ENCODE data around the gene PWP1. TPM values are rescaled to one million over a fixed set of nuclear protein-coding genes. Genes with fewer than 3 reads are reported as not detected.

Gene PWP1
- total and polyA plus RNA-seq, 2 of the 4 experiments (the other 2 are of a cell fraction), result 143 to 179 TPM

DNA sequence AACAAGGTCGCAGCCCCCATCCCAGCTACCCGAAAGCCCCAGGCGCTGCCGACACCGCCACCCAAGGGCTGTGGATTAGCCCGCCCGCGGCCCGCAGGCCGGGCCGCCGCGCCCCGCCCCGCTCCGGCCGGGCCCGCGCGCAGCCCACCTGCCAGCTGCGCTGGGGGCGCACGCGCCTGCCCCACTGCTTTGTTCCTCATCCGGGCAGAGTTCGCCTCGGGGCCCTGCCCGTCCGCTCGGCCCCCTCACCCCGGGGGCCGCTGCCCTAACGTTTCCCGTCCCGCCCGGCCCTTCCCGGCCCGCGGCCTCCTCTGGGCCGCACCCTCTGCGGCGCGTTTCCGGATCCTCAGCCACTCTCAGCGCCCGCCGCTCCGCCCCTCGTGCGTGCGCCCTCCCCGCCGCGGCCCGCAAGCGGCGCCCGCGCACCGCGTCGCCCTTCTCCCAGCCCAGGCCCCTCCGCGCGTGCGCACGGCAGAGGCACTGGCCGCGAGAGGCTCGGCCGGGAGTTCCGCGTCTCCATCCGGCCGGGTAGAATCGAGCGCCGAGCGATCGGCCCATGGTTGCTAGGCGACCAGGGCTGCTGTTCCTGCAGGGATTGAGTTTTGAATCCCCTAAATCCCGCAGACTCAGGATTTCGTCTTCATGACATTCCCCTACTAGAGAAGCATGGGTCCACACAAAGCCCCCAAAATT lies 75.4 kb downstream of the PWP1 start, which contains the start of gene PRDM4 (continued):
- TF ChIP-seq RAD21 (IDR thresholded peaks at IDR 0.05; ENCODE audit: low read length) (peak; percentile 57), CHD1 (IDR thresholded peaks at IDR 0.05; ENCODE audit: low read depth, low read length) (no peak)

DNA sequence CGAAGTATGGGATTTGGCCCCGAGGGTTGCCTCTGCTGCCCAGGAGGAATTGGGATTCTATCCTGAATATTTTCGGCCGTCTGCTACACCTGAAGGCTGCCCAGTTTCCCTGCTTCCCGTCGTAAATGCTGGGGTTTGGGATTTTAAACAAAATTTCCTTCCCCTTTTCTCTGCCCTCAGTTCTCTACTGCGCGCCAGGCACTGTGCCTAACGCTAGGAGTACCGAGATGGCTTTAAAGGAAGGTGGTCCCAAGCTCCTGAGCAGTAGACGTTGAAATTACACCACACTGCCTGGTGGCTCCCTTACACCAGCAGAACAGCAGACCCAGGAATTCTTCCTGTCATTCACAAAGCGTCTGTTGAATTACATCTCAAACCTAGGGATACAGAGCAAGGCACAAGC lies 75.9 kb downstream of the PWP1 start:
- DNase-seq, result no peak
- CTCF ChIA-PET, result no interaction called here
- Histone ChIP-seq H3K4ac (ENCODE audit: low read depth, low read length) (no peak overlapping the region), H2BK120ac (ENCODE audit: low read depth, low read length) (no peak overlapping the region), H4K8ac (ENCODE audit: low read depth in 2 of 2, low read length in 2 of 2) (peak overlapping the region; percentile 75 to 87), H3K4me1 (ENCODE audit: control insufficient read depth, insufficient read depth, low read length) (peaks cover 3% of the 10 kb centered on the region), H3K27me3 (ENCODE audit: control insufficient read depth, insufficient read depth, low read length) (peaks cover 4% of the 10 kb centered on the region; the same call in 1 of the 2 replicates), H2AK5ac (ENCODE audit: low read depth, low read length) (no peak overlapping the region), H3K9me3 (ENCODE audit: control insufficient read depth, insufficient read depth, low read length) (no peaks in the 10 kb centered on the region), H3K9me1 (ENCODE audit: insufficient read depth, low read length) (peaks cover 8% of the 10 kb centered on the region; the same call in 1 of the 2 replicates), H2BK5ac (ENCODE audit: low read depth, low read length, poor library complexity, severe bottlenecking) (no peak overlapping the region), H3K4me3 (ENCODE audit: insufficient read depth, low read depth, low read length) (peak overlapping the region; percentile 89), H3K4me2 (ENCODE audit: low read depth, low read length) (peak overlapping the region; percentile 79), H2AK9ac (replicated peaks; ENCODE audit: low read depth, low read length, poor library complexity) (no peak overlapping the region), H3K23ac (ENCODE audit: low read depth, low read length) (no peak overlapping the region), H3K56ac (ENCODE audit: extremely low read depth, insufficient read depth, low read length) (peak overlapping the region; percentile 58), H3K9ac (ENCODE audit: low read depth, low read length) (peak overlapping the region; percentile 43; the same call in 1 of the 2 replicates), H2BK15ac (ENCODE audit: low read depth, low read length) (no peak overlapping the region), H4K20me1 (ENCODE audit: insufficient read depth, low read length) (peaks cover 24% of the 10 kb centered on the region; the same call in 1 of the 2 replicates), H3K79me1 (ENCODE audit: low read depth in 1 of 2, low read length in 2 of 2) (peaks cover 13 to 18% of the 10 kb centered on the region in 2 experiments; a peak in 3 of 4 replicates), H3K36me3 (ENCODE audit: control insufficient read depth, insufficient read depth, low read length) (peaks cover 6% of the 10 kb centered on the region), H2BK20ac (ENCODE audit: low read depth, low read length) (no peak overlapping the region), H3K14ac (replicated peaks; ENCODE audit: low read depth, low read length) (0 out of 2 replicates have a peak overlapping the region, but pooled peaks have one; percentile 26), H3K18ac (ENCODE audit: low read depth, low read length) (no peak overlapping the region), H3K27ac (ENCODE audit: insufficient read depth, low read length) (no peak overlapping the region), H2AFZ (replicated peaks; ENCODE audit: low read length, poor library complexity) (peak overlapping the region; percentile 93), H4K5ac (ENCODE audit: low read depth, low read length) (peak overlapping the region; percentile 43), H4K91ac (ENCODE audit: insufficient read depth, low read depth, low read length) (no peak overlapping the region)
- dilution Hi-C loops (cut with HindIII; ENCODE audit: low sequenced_read_pairs, unreplicated experiment) (no loop called here), intact Hi-C loops (cut with micrococcal nuclease) (loop anchor here (1.0 kb wide), 1 partner anchor 124 kb away; no protein-coding TSS in a partner anchor), in situ Hi-C loops (cut with MboI; ENCODE audit: low sequenced_read_pairs) (no loop called here)
- ATAC-seq (ENCODE audit: low read depth), result peak; percentile 3
- WGBS, 2 experiments (ENCODE audit: extremely low coverage in 2 of 2, insufficient read length in 1 of 2), result 14% methylated on average over 1 of the region's 12 CpGs; no CpG with 5 or more reads in 1 of the 2 experiments
- no TSS peak for BruUV-seq (replicated peaks)
- POLR2A ChIA-PET (ENCODE audit: unreplicated experiment), result no interaction called here
- no peak for TF ChIP-seq MAZ (IDR thresholded peaks at IDR 0.05; ENCODE audit: borderline replicate concordance, low read depth, low read length)
- no peak for TF ChIP-seq MXI1 (IDR thresholded peaks at IDR 0.05; ENCODE audit: borderline replicate concordance, low read depth, low read length)
- TF ChIP-seq POLR2A (IDR thresholded peaks at IDR 0.05; ENCODE audit: low read depth, low read length), result no peak
- no peak for TF ChIP-seq MAFK (IDR thresholded peaks at IDR 0.05; ENCODE audit: low read depth, low read length)
- TF ChIP-seq, protein P1, sequence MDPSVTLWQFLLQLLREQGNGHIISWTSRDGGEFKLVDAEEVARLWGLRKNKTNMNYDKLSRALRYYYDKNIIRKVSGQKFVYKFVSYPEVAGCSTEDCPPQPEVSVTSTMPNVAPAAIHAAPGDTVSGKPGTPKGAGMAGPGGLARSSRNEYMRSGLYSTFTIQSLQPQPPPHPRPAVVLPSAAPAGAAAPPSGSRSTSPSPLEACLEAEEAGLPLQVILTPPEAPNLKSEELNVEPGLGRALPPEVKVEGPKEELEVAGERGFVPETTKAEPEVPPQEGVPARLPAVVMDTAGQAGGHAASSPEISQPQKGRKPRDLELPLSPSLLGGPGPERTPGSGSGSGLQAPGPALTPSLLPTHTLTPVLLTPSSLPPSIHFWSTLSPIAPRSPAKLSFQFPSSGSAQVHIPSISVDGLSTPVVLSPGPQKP (IDR thresholded peaks at IDR 0.05; ENCODE audit: borderline replicate concordance, low read depth, low read length), result no peak
- TF ChIP-seq, protein P2, sequence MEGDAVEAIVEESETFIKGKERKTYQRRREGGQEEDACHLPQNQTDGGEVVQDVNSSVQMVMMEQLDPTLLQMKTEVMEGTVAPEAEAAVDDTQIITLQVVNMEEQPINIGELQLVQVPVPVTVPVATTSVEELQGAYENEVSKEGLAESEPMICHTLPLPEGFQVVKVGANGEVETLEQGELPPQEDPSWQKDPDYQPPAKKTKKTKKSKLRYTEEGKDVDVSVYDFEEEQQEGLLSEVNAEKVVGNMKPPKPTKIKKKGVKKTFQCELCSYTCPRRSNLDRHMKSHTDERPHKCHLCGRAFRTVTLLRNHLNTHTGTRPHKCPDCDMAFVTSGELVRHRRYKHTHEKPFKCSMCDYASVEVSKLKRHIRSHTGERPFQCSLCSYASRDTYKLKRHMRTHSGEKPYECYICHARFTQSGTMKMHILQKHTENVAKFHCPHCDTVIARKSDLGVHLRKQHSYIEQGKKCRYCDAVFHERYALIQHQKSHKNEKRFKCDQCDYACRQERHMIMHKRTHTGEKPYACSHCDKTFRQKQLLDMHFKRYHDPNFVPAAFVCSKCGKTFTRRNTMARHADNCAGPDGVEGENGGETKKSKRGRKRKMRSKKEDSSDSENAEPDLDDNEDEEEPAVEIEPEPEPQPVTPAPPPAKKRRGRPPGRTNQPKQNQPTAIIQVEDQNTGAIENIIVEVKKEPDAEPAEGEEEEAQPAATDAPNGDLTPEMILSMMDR (conservative IDR thresholded peaks at IDR 0.05; ENCODE audit: low read depth, low read length), result no peak
- no peak for TF ChIP-seq RCOR1 (IDR thresholded peaks at IDR 0.05; ENCODE audit: insufficient replicate concordance, low read length)
- no peak for TF ChIP-seq BHLHE40 (IDR thresholded peaks at IDR 0.05; ENCODE audit: low read depth, low read length)
- TF ChIP-seq CEBPB (IDR thresholded peaks at IDR 0.05; ENCODE audit: low read depth, low read length), result no peak
- TF ChIP-seq FOS (IDR thresholded peaks at IDR 0.05; ENCODE audit: low read depth, low read length), result no peak
- no peak for TF ChIP-seq RAD21 (IDR thresholded peaks at IDR 0.05; ENCODE audit: low read length)

All from IMR-90 (cell line).